ENCODE results near the gene OLIG3. TPM values are rescaled to one million over a fixed set of nuclear protein-coding genes. Genes with fewer than 3 reads are reported as not detected.

Gene OLIG3
- polyA plus RNA-seq, 1 donor = not detected

DNA sequence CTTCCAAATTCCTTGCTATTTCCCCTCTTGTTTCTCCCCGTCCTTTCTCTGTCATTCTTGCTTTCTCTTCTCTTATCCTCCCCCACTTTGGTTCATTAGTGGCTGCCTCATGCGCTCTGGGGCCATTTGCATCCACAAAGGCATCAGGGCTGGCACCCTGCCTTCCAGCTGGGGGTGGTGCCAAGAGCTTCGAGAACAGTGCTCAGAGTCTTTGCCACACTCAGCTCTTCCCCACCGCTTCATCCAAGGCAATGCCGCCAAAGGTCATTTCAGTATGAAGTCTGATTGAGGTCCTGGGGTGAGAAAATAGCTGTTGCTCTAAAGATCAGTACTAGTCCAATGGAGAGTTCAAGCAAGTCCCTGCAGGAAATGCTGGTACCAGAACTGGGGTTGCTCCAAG lies 22.7 kb downstream of the OLIG3 start:
- DNase-seq (ENCODE audit: low read depth) = no peak

DNA sequence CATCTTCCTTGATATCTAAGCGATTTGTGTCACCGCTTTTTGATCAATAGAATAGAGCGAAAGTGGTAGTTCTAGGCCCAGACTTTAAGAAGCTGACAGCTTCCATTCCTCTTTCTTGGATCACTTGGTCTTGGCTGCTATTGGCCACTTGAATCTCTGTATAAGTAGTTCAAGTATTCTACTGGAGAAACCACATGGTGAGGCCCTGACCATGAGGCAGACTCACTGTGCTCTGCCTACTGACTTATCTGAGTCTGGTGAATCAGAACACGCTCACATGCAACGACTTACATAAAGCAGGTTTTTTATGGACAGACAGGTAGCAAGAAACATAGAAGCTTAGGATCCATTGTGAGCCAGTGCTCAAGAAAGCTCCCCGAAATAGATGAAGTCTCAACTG lies 27.0 kb downstream of the OLIG3 start:
- no peak for DNase-seq (ENCODE audit: low read depth)

DNA sequence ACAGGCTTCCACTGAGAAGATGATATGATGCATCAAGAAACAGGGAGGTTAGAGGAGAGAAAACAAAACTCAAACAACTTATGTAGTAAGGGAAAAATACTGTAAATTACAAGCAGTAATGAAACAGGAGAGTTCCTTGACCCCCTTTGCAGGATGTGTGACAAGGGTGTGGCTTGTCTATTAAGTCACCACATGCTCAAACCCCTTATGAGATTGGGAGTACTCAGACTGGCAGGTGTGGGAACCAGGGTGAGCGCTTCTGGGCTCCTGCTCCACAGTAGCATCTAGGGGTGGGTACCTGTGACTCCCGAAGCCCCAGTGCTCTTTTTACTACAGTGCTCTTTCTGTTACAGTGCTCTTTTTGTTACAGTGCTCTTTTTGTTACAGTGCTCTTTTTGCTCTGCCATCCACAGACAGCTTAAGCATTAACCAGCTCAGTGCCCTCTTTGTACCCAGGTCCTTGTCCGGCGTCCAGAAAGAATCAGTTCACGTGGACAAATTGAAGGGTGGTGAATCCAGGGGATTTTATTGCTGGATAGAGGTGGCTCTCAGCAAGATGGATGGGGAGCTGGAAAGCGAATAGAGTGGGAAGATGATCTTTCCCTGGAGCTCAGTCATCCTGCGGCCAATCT lies 28.7 kb downstream of the OLIG3 start:
- DNase-seq (ENCODE audit: low read depth) = no peak

DNA sequence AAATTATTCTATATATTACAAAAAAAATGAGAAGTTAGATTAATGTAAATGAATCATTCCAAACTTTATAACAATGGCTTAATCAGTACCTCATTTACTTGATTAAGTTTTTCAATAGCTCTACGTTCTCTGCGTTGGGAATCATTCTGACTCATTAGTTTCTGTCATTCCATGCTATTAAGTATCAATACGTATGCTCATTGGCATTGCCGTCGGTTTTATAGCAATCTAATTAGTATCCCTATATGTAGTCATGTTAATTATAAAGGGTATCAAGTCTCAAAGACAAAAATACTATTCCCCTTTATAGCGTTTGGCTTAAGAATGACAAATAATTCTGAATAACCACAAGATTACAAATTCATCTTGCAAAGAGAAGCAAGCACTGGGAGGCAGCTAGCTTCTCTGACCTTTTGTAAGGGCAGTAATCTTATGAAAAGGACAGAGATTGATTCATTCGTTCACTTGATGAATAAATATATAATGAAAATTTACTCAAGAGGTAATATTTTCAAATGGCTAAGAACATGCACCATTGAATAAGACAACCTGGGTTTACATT lies 41.8 kb downstream of the OLIG3 start:
- DNase-seq (ENCODE audit: low read depth) = no peak

DNA sequence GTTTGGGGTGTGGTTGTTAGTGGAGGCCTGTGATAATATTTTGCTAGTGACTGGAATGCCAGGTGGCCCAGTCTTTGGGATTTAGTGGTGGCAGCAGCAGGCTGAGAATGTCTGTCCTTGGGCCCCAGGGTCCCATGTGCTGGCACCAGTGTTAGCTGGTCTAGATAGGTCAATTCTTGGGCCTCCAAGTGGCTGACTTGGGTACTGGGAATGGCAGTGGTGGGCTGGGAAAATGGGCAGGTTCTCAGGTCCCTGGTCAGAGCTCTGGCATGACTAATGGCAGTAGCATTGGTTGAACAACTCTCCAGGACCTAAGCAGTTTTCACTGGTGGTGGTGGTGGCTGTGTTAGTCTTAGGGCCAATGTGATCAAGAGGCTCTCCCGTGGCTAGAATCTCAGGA lies 50.3 kb downstream of the OLIG3 start:
- no peak for DNase-seq (ENCODE audit: low read depth)

Data from forelimb muscle (tissue), 1 donor.